LNCaP clone FGC (cell line): ENCODE measurements around the gene SMO.

Source experiments
- DNase-seq: peaks from one replicate; pipeline ENCODE4 v3.0.0-alpha.2; 2011; ENCODE audit warnings: low read depth
- H3K4me3 ChIP-seq: 2 replicates; pipeline ENCODE4 v1.5.1; 2011; ENCODE audit warnings: mild to moderate bottlenecking, low read depth, low read length, control low read depth
- CTCF ChIP-seq: IDR thresholded peaks from 2 replicates; pipeline ENCODE4 v1.5.1; 2012; ENCODE audit warnings: mild to moderate bottlenecking; ENCODE audit not compliant: control insufficient read depth, insufficient read depth; ENCODE audit errors: extremely low read depth

Gene SMO

DNA sequence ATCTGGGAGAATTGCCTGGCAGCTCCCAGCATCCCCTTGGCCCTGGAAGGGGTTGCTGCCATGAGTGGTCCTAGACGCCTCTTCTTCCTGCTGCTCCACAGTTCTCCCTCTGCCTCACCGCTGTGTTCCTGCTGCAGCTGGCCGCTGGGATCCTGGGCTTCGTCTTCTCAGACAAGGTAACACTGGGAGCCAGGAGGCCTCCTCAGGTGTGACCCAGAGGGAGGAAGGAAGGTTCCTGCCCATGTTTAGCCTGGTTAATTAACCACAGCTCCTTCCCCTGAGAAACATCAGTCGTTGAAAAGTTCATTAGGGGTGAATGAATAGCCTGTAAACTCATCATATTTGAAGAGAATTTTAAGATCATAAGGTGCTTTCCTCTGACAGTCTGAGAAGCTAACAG is 25.7 kb upstream of the SMO start:
- no peak for TF ChIP-seq CTCF
- no peak for DNase-seq
- no peak overlapping the region for H3K4me3 ChIP-seq

GRCh38 chr7:129163875-129164544 is 24.4 kb upstream of the SMO start:
- peak; percentile 72 for TF ChIP-seq CTCF
- no peak overlapping the region for H3K4me3 ChIP-seq
- peak; percentile 7 for DNase-seq

DNA sequence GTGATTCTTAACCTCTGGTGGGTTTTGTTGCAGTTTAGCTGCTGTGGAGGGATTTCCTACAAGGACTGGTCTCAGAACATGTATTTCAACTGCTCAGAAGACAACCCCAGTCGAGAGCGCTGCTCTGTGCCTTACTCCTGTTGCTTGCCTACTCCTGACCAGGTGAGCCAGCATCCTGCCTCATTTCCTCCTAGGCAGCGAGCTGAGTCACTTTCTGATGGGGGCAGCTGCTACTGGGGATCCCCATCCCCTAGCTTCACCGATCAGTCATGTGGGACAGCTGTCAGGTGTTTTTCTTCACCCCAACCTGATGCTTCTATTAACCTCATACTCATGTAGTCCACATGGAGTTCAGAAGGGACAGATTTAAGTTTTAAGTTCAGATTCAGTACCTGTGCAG is 21.7 kb upstream of the SMO start:
- no peak for DNase-seq
- H3K4me3 ChIP-seq = no peak overlapping the region

GRCh38 chr7:129167817-129168216 is 20.6 kb upstream of the SMO start:
- no peak for TF ChIP-seq CTCF
- H3K4me3 ChIP-seq = no peak overlapping the region
- DNase-seq = no peak

More for the DNA sequence above, 21.7 kb upstream of the SMO start:
- no peak for TF ChIP-seq CTCF

GRCh38 chr7:129168231-129169021 is 20.0 kb upstream of the SMO start:
- no peak for TF ChIP-seq CTCF
- no peak for DNase-seq
- no peak overlapping the region for H3K4me3 ChIP-seq

- DNase-seq = no peak
- no peak for TF ChIP-seq CTCF
- no peak overlapping the region for H3K4me3 ChIP-seq
These were observed 19.2 kb upstream of the SMO start for GRCh38 chr7:129169171-129169671.
